Ramos (cell line): ENCODE measurements around the gene LRRC23.
"Not testable (repeated sequence)": the region's sequence is repeated elsewhere in the genome, so short reads cannot be mapped to it uniquely, and the experiment has no call there.

Source experiments
- in situ Hi-C: fragments of 300-500 bp; cut with MboI; formaldehyde crosslinking; loops from one replicate; pipeline ENCODE4 v1.14.3; 2022; ENCODE audit warnings: low sequenced_read_pairs; ENCODE audit not compliant: unreplicated experiment

Gene LRRC23

DNA sequence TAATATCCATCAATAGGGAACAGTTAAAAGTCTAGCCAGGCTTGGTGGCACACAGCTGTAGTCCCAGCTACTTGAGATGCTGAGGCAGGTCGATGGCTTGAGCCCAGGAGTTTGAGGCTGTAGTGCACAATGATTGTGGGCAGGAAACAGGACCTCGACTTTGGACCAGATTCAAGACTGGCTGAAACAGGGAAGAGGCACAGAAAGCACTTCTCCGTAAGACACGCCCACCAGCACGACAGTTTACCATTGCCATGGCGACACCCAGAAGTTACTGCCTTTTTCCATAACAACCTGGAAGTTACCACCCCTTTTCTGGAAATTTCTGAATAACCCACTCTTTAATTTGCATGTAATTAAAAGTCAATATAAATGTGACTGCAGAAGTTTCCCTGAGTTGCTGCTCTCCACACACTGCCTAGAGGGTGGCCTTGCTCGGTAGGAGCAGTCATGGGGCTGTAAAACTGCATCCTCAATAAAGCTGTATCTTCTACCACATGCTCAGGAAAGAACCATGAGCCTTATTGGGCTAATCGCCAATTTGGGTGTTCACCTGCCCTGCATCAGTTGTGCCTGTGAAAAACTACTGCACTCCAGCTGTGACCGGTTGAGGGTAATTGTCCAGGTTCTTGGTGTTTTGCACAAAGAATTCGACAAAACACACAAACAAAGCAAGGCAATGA, 4.6 kb upstream of the LRRC23 start:
- in situ Hi-C loops = no loop called here

GRCh38 chr12:6902448-6902847, 2.2 kb upstream of the LRRC23 start:
- in situ Hi-C loops = no loop called here

DNA sequence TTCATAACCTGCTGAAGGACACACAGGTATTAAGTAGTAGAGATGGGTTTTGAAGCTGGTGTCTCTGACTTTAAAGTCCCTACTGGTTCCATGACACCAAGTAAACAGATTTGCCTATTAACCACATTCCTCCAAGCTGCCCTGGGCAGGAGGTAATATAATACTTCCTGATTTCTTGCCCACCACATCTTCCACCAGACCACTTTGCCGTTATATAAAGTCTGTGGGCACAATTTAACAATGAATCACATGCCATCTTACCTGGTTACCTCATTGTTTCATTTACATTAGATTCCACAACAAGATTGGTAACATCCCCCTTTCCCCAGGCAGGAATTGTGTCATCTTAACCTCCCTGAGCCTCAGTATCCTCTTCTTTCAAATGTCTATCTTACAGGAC, 900 bp upstream of the LRRC23 start:
- in situ Hi-C loops = no loop called here

DNA sequence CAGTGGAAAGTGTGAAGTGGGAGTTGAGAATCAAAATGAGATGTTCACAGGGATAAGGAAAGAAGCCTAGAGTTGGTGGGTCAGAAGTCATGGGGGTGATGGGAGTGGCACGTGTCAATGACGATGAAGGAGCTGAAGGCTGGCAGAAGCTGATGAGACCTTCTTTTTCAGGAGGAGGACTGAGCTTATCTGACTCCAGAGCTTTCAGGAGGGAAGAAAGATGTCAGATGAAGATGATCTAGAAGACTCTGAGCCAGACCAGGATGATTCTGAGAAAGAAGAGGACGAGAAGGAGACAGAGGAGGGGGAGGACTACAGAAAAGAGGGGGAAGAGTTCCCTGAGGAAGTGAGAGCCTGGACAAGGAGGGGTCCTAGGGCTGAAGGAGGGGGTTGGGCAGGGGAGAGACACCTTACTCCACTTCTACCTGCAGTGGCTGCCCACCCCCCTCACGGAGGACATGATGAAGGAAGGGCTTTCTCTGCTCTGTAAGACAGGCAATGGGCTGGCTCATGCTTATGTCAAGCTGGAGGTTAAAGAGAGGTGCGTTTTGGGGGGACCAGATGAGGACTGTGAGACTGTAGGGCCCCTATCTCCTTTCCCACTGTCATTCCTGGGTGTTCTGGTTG, 905 bp downstream of the LRRC23 start:
- in situ Hi-C loops = no loop called here

DNA sequence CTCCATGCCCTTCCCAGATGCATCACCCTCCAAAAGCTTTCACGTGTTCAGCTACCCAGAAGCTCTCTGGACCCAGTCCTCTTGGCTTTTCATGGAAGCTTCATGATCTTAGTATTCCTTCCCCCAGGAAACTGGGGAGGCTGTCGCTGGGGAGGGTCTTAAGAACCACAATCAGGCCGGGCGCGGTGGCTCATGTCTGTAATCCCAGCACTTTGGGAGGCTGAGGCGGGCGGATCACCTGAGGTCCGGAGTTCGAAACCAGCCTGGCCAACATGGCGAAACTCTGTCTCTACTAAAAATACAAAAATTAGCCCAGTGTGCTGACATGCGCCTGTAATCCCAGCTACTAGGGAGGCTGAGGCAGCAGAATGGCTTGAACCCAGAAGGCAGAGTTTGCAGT, 3.5 kb downstream of the LRRC23 start:
- in situ Hi-C loops = not testable (repeated sequence)

DNA sequence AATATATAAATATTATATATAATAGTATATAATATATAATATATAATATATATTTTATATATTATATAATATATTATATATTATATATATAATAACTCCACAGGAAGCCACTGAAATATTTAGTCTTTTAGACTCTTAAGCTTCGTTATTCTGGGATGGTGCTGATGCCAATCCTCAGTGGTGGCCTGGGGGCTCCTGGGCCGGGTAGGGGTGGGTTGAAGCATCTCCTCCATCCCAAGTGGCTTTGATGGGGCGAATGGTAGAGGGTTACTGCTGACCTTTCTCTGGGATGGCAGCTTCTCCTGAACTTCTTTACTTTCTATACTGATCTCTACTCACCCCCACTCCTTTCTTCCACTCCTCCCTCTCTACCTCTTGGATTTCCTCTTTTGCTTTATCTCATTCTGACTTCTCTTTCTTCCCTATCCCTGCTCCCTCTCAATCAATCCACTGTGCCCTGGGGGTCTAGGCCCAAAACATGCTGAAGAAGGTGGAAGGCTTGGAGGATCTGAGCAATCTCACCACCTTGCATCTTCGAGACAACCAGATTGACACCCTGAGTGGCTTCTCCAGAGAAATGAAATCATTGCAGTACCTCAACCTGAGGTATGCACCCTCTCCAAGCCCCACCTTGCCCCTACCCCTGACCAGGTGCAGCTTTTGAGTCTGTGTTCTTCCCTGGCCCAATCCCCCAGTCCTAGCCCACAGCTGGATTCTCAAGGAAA, 5.0 kb downstream of the LRRC23 start:
- in situ Hi-C loops = no loop called here

DNA sequence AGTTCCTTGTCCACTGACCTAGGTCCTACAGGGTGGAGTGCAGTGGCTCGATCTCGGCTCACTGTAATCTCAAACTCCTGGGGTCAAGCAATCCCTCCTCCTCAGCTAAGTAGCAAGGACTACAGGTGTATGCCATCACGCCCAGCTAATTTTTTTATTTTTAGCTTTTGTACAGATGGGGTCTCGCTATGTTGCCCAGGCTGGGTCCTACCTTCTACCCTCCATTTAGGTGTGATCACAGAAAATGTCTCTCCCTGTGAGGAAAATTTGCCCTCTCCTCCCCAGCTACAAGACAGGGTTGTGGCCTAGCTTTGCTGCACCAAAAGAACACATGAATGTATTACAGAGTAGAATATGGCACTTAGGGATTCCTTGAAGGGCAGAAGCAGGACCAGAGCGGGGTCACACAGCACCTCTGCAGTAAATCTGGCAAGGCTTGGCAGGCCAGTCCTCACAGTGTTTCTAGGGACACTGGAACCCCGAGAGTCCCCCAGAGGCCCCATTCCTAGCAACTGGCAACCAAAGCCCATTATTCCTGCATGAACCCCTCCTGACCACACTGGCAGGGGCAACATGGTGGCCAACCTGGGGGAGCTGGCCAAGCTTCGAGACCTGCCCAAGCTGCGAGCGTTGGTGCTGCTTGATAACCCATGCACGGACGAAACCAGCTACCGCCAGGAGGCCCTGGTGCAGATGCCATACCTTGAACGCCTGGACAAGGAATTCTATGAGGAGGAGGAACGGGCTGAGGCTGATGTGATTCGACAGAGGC, 7.7 kb downstream of the LRRC23 start:
- in situ Hi-C loops = no loop called here

DNA sequence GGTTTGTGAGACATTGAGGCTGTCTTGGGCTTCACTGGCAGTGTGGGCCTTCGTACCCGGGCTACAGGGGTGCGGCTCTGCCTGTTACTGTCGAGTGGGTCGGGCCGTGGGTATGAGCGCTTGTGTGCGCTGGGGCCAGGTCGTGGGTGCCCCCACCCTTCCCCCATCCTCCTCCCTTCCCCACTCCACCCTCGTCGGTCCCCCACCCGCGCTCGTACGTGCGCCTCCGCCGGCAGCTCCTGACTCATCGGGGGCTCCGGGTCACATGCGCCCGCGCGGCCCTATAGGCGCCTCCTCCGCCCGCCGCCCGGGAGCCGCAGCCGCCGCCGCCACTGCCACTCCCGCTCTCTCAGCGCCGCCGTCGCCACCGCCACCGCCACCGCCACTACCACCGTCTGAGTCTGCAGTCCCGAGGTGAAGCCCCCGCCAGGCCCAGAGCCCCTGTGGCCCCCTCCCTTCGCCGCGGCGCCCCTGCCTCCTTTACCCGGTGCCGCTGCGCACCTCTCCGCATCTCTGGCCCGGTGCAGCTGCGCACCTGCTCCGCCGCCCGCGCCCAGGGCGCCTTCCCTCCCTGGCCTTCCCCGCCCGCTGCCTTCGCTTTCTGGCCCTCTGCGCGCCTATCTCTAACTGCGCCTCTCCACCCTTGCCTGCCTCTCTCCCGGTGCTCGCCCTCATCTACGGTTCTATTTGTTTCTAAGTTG, 9.8 kb downstream of the LRRC23 start, which contains the start of gene ENO2:
Gene ENO2 (plus strand): TSS at position 335 of the 701 bp plus-strand sequence. CDS start 1,253 bp downstream, outside the sequence.
- in situ Hi-C loops = no loop called here

GRCh38 chr12:6914947-6915788, 10.5 kb downstream of the LRRC23 start:
- in situ Hi-C loops = no loop called here

- in situ Hi-C loops = no loop called here
These were observed 11.2 kb downstream of the LRRC23 start for GRCh38 chr12:6915789-6916285.

DNA sequence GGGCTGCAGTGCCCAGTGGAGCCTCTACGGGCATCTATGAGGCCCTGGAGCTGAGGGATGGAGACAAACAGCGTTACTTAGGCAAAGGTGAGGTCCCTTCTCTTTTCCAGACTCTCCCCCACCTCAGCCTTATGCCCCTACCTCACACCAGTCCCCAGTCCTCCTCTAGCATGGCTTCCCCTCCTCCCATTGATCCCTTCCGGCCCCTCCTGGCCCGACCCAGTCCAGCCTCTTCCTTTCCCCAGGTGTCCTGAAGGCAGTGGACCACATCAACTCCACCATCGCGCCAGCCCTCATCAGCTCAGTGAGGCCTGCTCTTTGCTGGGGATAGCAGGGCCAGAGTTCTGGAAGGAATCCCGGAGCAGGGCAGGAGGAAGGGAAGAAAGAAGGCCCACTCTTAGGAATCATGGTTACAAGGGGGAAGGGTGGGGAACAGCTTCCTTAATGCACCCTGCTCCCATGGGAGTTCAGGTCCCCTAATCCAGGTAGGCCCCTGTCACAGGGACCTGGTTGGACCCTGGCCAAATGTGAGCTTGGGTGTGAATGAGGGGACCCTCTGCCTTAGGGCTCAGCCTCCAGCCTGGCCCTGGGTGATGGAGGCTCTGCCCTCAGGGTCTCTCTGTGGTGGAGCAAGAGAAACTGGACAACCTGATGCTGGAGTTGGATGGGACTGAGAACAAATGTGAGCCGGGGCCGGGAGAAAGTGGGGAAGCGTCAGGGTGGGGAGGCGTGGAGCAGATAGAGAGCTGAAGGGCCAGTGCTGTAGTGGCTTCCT, 12.0 kb downstream of the LRRC23 start:
- in situ Hi-C loops = no loop called here

DNA sequence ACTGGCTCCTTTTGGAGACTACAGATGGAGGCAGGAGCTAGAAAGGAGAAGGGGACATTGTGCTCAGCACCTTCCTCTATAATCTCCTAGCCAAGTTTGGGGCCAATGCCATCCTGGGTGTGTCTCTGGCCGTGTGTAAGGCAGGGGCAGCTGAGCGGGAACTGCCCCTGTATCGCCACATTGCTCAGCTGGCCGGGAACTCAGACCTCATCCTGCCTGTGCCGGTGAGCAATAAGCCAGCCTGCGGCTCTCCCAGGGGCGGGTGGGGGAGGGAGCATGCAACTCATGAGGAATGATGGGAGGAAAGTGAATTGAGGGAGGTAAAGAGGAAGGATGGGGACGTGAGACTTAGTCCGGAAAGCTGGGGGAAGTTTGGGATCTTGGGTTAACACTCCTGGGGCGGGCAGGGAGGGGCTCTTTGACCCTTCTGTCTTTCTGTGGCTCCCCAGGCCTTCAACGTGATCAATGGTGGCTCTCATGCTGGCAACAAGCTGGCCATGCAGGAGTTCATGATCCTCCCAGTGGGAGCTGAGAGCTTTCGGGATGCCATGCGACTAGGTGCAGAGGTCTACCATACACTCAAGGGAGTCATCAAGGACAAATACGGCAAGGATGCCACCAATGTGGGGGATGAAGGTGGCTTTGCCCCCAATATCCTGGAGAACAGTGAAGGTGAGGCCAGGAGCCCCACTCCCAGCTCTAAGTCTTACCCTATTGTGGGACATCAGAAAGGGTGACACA, 13.0 kb downstream of the LRRC23 start:
- in situ Hi-C loops = no loop called here

- in situ Hi-C loops = no loop called here
These were observed 15.0 kb downstream of the LRRC23 start for GRCh38 chr12:6919588-6919987.

DNA sequence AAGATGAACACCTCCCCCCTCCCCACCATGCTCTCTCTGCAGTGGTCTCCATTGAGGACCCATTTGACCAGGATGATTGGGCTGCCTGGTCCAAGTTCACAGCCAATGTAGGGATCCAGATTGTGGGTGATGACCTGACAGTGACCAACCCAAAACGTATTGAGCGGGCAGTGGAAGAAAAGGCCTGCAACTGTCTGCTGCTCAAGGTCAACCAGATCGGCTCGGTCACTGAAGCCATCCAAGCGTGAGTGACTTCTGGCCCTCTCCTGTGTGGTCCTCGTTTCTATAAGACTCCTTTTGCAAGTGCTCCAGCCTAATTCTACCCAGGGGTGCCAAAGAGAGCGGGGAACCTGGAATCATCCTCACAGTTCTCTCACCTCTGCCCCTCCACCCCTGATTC, 16.9 kb downstream of the LRRC23 start:
- in situ Hi-C loops = no loop called here

DNA sequence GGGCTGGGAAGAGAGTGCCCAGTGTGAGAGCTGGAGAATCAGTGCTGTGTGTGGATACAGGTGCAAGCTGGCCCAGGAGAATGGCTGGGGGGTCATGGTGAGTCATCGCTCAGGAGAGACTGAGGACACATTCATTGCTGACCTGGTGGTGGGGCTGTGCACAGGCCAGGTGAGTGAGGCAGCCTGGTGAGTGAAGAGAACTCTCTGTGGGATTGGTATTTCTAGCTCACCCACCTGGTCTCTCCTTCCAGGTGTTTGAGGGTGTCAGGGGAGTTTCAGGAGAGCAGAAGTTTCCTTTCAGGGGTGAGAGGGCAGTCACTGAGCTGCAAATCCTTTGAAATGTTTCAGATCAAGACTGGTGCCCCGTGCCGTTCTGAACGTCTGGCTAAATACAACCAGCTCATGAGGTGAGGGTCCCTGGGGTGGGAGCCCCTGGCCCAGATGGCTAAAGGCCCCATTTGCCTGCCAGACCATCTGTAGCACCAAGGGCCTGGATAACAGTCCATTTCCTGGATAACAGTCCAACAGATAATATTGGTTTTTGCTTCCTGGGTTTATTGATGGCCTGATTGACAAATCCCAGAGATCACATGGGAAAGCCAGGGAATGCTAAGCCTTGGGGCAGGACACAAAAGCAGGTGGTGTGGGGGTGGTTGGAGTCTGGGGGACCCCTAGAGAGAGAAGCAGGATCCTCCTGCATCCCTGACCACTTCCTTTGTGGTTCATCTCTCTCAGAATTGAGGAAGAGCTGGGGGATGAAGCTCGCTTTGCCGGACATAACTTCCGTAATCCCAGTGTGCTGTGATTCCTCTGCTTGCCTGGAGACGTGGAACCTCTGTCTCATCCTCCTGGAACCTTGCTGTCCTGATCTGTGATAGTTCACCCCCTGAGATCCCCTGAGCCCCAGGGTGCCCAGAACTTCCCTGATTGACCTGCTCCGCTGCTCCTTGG, 17.6 kb downstream of the LRRC23 start:
- in situ Hi-C loops = no loop called here

DNA sequence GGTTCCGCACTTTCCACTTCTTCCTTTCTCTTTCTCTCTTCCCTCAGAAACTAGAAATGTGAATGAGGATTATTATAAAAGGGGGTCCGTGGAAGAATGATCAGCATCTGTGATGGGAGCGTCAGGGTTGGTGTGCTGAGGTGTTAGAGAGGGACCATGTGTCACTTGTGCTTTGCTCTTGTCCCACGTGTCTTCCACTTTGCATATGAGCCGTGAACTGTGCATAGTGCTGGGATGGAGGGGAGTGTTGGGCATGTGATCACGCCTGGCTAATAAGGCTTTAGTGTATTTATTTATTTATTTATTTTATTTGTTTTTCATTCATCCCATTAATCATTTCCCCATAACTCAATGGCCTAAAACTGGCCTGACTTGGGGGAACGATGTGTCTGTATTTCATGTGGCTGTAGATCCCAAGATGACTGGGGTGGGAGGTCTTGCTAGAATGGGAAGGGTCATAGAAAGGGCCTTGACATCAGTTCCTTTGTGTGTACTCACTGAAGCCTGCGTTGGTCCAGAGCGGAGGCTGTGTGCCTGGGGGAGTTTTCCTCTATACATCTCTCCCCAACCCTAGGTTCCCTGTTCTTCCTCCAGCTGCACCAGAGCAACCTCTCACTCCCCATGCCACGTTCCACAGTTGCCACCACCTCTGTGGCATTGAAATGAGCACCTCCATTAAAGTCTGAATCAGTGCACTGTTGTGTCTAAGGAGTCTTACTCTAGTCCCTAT, 18.5 kb downstream of the LRRC23 start:
- in situ Hi-C loops = no loop called here
